GM23248 (cell line): ENCODE data around the gene CD244. TPM values are rescaled to one million over a fixed set of nuclear protein-coding genes. Genes with fewer than 3 reads are reported as not detected.
"Not testable (repeated sequence)": the region's sequence is repeated elsewhere in the genome, so short reads cannot be mapped to it uniquely, and the experiment has no call there.

Experiments used
- DNase-seq: peaks from one replicate; pipeline ENCODE4 v3.0.0-alpha.2; 2015
- H2AFZ ChIP-seq: fragments of 200-600 bp; sonication (generic); 2 replicates; pipeline ENCODE4 v1.6.1; 2016; ENCODE audit warnings: antibody characterized with exemption
- H3F3A ChIP-seq: fragments of 200-600 bp; sonication (generic); 2 replicates; pipeline ENCODE4 v1.6.1; 2016; ENCODE audit warnings: mild to moderate bottlenecking, antibody characterized with exemption, mixed run types; ENCODE audit not compliant: insufficient read depth
- H3K27ac ChIP-seq: fragments of 200-600 bp; sonication (generic); 2 replicates; pipeline ENCODE4 v1.5.1; 2016; ENCODE audit warnings: mild to moderate bottlenecking
- H3K27me3 ChIP-seq: fragments of 200-600 bp; sonication (generic); replicated peaks from 2 replicates; pipeline ENCODE4 v1.6.1; 2016; ENCODE audit warnings: mild to moderate bottlenecking; ENCODE audit not compliant: insufficient read depth
- H3K36me3 ChIP-seq: fragments of 200-600 bp; sonication (generic); 2 replicates; pipeline ENCODE4 v1.6.1; 2016; ENCODE audit warnings: low read depth, mild to moderate bottlenecking
- H3K4me1 ChIP-seq: fragments of 200-600 bp; sonication (generic); 2 replicates; pipeline ENCODE4 v1.6.1; 2016; ENCODE audit warnings: mild to moderate bottlenecking; ENCODE audit not compliant: insufficient read depth
- H3K4me2 ChIP-seq: fragments of 200-600 bp; sonication (generic); one replicate; pipeline ENCODE4 v1.6.1; 2016; ENCODE audit warnings: mild to moderate bottlenecking; ENCODE audit not compliant: unreplicated experiment
- H3K4me3 ChIP-seq: fragments of 200-600 bp; sonication (generic); 2 replicates; pipeline ENCODE4 v1.5.1; 2016; ENCODE audit warnings: mild to moderate bottlenecking
- H3K79me2 ChIP-seq: fragments of 200-600 bp; sonication (generic); 2 replicates; pipeline ENCODE4 v1.6.1; 2016; ENCODE audit warnings: mild to moderate bottlenecking; ENCODE audit not compliant: insufficient read depth
- H3K9ac ChIP-seq: fragments of 200-600 bp; sonication (generic); 2 replicates; pipeline ENCODE4 v1.6.1; 2016; ENCODE audit warnings: mild to moderate bottlenecking
- H3K9me2 ChIP-seq: fragments of 200-600 bp; sonication (generic); 2 replicates; pipeline ENCODE4 v1.6.1; 2016; ENCODE audit warnings: mixed run types, mild to moderate bottlenecking, moderate library complexity; ENCODE audit not compliant: insufficient read depth
- H3K9me3 ChIP-seq: fragments of 200-600 bp; sonication (generic); one replicate; pipeline ENCODE4 v1.6.1; 2017; ENCODE audit warnings: low read depth
- H4K20me1 ChIP-seq: fragments of 200-600 bp; sonication (generic); 2 replicates; pipeline ENCODE4 v1.6.0; 2016; ENCODE audit not compliant: insufficient read depth
- EZH2 ChIP-seq: fragments of 200-600 bp; sonication (generic); IDR thresholded peaks from 2 replicates; pipeline ENCODE4 v1.6.1; 2018; ENCODE audit warnings: antibody characterized with exemption, mild to moderate bottlenecking; ENCODE audit not compliant: insufficient read depth, poor library complexity, severe bottlenecking
- EZH2phosphoT487 ChIP-seq: fragments of 200-600 bp; sonication (generic); IDR thresholded peaks from 2 replicates; pipeline ENCODE4 v1.6.1; 2018; ENCODE audit warnings: antibody characterized with exemption, moderate library complexity, mild to moderate bottlenecking, low read depth; ENCODE audit not compliant: insufficient read depth
- WGBS, 2 experiments: methylation state at CpG; one replicate each; pipeline ENCODE4 v1.1.6; 2015 to 2017; ENCODE audit warnings: low lambda C conversion rate in 2 of 2, low coverage in 1 of 2; ENCODE audit errors: missing lambda C conversion rate in 2 of 2; 5-methylcytosine and 5-hydroxymethylcytosine counted together
- in situ Hi-C: fragments of 300-500 bp; cut with MboI; formaldehyde crosslinking; loops from 2 replicates; pipeline ENCODE4 v1.15.0; 2020
- polyA plus RNA-seq: library from polyadenylated mRNA; unstranded; fragments of >200 nt; fragmentation: Nextera tagmentation; extraction: Ambion mirVana; gene quantifications from 2 replicates; pipeline ENCODE4 v1.2.1, GENCODE V29; 2016
- total RNA-seq: library from RNA; depleted of rRNA; stranded (reverse); fragments of >200 nt; shearing (Covaris generic); gene quantifications from 2 replicates; pipeline ENCODE4 v1.2.3, GENCODE V29; 2014

The CD244 gene
- total and polyA plus RNA-seq, 2 experiments from 2014 or later = not detected

DNA sequence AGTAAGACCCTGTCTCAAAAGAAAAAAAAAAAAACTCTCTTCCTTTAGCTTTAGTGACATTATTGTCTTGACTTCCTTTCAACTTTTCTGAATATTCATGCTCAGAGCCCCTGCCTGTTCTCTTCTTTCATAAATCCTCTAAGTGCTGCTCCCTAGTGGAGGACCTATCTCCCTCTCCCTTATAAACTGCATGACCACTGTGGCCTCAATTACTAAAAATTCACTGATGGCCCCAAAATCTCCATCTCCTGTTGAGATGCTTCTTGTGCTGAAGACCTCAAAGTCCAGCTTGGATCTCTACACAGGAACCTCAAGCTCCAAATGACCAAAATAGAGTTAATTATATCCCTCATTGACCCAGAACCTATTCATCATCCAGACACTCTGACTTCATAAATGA is 14.5 kb upstream of the CD244 start:
- H3K79me2 ChIP-seq = no peaks in the 10 kb centered on the region
- no peak overlapping the region for H3K9ac ChIP-seq

DNA sequence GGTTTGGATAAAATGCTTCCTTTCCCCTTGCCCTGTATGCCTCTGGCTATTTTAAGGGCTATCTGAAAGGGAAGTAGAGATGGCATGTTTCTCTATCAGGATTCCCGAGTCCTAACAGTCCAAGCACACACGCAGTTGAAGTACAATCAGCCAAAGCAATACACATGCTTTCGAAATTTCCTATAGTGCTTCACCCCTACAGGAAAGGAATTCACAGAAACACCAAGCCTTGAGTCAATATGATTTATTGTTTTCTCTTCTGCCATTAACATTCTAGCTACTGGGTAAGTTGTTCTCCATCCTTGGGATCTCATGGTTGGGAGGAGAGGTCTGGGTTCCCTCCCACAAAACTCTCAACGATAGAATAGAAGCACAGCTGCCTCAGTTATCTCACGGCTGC is 13.6 kb upstream of the CD244 start:
- Histone ChIP-seq H3K4me2 (no peak overlapping the region), H3K9me3 (no peaks in the 10 kb centered on the region), H3K27ac (no peak overlapping the region), H3K79me2 (no peaks in the 10 kb centered on the region), H3K4me3 (no peak overlapping the region), H3K4me1 (no peaks in the 10 kb centered on the region), H3K27me3 (no peaks in the 10 kb centered on the region), H3K9ac (no peak overlapping the region), H3K36me3 (no peaks in the 10 kb centered on the region), H3F3A (no peaks in the 10 kb centered on the region), H3K9me2 (no peaks in the 10 kb centered on the region), H2AFZ (no peak overlapping the region), H4K20me1 (no peaks in the 10 kb centered on the region; the same call in 1 of the 2 replicates)
- WGBS, 2 experiments = 27 to 31% methylated on average over 5 of the region's 5 CpGs
- TF ChIP-seq EZH2phosphoT487 = no peak
- no peak for TF ChIP-seq EZH2
- in situ Hi-C loops = no loop called here
- DNase-seq = no peak

More for the DNA sequence above, 14.5 kb upstream of the CD244 start:
- H4K20me1 ChIP-seq = no peaks in the 10 kb centered on the region; the same call in 1 of the 2 replicates
- no peaks in the 10 kb centered on the region for H3K27me3 ChIP-seq
- no peak overlapping the region for H2AFZ ChIP-seq
- TF ChIP-seq EZH2phosphoT487 (no peak), EZH2 (no peak)
- in situ Hi-C loops = no loop called here
- no peak overlapping the region for H3K27ac ChIP-seq
- H3K9me3 ChIP-seq = no peaks in the 10 kb centered on the region
- no peaks in the 10 kb centered on the region for H3K36me3 ChIP-seq
- H3K4me1 ChIP-seq = no peaks in the 10 kb centered on the region
- no peaks in the 10 kb centered on the region for H3F3A ChIP-seq
- no peaks in the 10 kb centered on the region for H3K9me2 ChIP-seq
- no peak overlapping the region for H3K4me3 ChIP-seq
- no peak for DNase-seq
- no peak overlapping the region for H3K4me2 ChIP-seq

DNA sequence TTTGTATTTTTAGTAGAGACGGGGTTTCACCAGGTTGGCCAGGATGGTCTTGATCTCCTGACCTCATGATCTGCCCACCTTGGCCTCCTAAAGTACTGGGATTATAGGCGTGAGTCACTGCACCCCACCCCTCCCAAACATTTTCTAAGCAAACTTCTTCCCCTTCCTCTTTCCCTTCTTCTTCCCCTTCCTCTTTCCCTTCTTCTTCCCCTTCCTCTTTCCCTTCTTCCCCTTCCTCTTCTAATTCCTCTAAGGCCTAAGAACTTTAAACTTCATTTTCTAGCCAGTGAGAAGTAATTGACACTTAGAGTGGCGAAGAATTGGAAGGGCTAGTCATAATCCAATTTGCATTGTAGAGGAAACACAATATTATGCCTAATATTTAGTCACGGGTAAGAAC is 12.9 kb upstream of the CD244 start:
- H3K9ac ChIP-seq, H3K4me3 ChIP-seq: not testable (repeated sequence)
- 8 to 17% methylated on average over 4 of the region's 4 CpGs for WGBS, 2 experiments

GRCh38 chr1:160874935-160875334 is 12.2 kb upstream of the CD244 start:
- TF ChIP-seq EZH2phosphoT487 = no peak
- TF ChIP-seq EZH2 = no peak
- Histone ChIP-seq H3F3A (no peaks in the 10 kb centered on the region), H3K36me3 (no peaks in the 10 kb centered on the region), H2AFZ (no peak overlapping the region), H3K4me3 (no peak overlapping the region), H3K9me2 (no peaks in the 10 kb centered on the region), H3K4me1 (no peaks in the 10 kb centered on the region), H3K79me2 (no peaks in the 10 kb centered on the region), H3K4me2 (no peak overlapping the region), H3K27ac (no peak overlapping the region), H4K20me1 (no peaks in the 10 kb centered on the region; the same call in 1 of the 2 replicates), H3K9me3 (no peaks in the 10 kb centered on the region), H3K9ac (no peak overlapping the region), H3K27me3 (no peaks in the 10 kb centered on the region; the same call in 1 of the 2 replicates)
- no peak for DNase-seq
- WGBS, 2 experiments = 8 to 11% methylated on average over 3 of the region's 3 CpGs
- in situ Hi-C loops = no loop called here

More for the DNA sequence above, 12.9 kb upstream of the CD244 start:
- H3K4me1 ChIP-seq, H3K27me3 ChIP-seq, H4K20me1 ChIP-seq, H3K4me2 ChIP-seq, H3K9me2 ChIP-seq, H3K36me3 ChIP-seq, H3K79me2 ChIP-seq, DNase-seq, H2AFZ ChIP-seq, H3F3A ChIP-seq, H3K9me3 ChIP-seq, in situ Hi-C loops, H3K27ac ChIP-seq: not testable (repeated sequence)

DNA sequence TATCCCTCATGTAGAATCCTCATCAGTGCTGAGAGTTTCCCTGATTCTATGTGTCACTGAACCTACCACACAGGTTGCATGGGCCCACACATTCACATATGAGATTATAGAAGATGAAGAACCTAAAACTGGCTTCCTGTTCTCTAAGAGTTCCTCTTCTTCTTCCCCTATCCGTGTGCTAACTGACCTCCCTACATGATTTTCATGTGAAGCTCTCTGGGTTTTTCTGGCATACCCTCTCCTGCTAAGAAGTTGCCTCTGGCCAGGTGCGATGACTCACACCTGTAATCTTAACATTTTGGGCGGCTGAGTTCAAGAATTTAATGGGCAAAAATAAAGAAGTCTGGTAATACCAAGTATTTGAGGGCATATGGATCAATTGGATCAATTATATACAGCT is 5.5 kb upstream of the CD244 start:
- no peaks in the 10 kb centered on the region; the same call in 1 of the 2 replicates for H4K20me1 ChIP-seq
- WGBS, 2 experiments = 18 to 21% methylated on average over 3 of the region's 3 CpGs
- no peak overlapping the region for H3K4me2 ChIP-seq
- TF ChIP-seq EZH2 (no peak), EZH2phosphoT487 (no peak)
- no peaks in the 10 kb centered on the region for H3K9me3 ChIP-seq
- no peaks in the 10 kb centered on the region for H3K9me2 ChIP-seq
- no peak for DNase-seq
- no peaks in the 10 kb centered on the region for H3K36me3 ChIP-seq
- H3K27ac ChIP-seq = no peak overlapping the region
- no peaks in the 10 kb centered on the region for H3K79me2 ChIP-seq
- no peak overlapping the region for H3K4me3 ChIP-seq
- in situ Hi-C loops = no loop called here
- H3F3A ChIP-seq = no peaks in the 10 kb centered on the region
- no peak overlapping the region for H3K9ac ChIP-seq
- H3K27me3 ChIP-seq = no peaks in the 10 kb centered on the region; the same call in none of the 2 replicates
- H2AFZ ChIP-seq = no peak overlapping the region
- H3K4me1 ChIP-seq = no peaks in the 10 kb centered on the region

- H2AFZ ChIP-seq, H3K9ac ChIP-seq, H3F3A ChIP-seq, in situ Hi-C loops, H3K9me3 ChIP-seq, H3K79me2 ChIP-seq, H3K4me1 ChIP-seq, H3K36me3 ChIP-seq, H3K4me2 ChIP-seq, DNase-seq, H3K9me2 ChIP-seq, H3K4me3 ChIP-seq, H4K20me1 ChIP-seq, H3K27ac ChIP-seq, H3K27me3 ChIP-seq: not testable (repeated sequence)
- WGBS, 2 experiments = 3 to 8% methylated on average over 4 of the region's 4 CpGs
These were observed 5.0 kb upstream of the CD244 start for GRCh38 chr1:160867651-160868050.
